Activated gamma-delta T cell treated with anti-CD3 and anti-CD28 coated beads, Interleukin-2, amount 50 U/mL, for 16 hours (primary cell): ENCODE measurements around the gene MPI.

ENCODE experiments used
- DNase-seq: peaks from one replicate; pipeline ENCODE4 v3.0.0-alpha.2; 2020; ENCODE audit warnings: low read depth

The MPI gene

GRCh38 chr15:74937272-74937589 lies 47.4 kb downstream of the MPI start:
- DNase-seq = no peak

GRCh38 chr15:74937590-74938371 lies 47.9 kb downstream of the MPI start, which contains the start of gene COX5A:
TSS of gene COX5A (minus strand) at chr15:74938073. CDS start at chr15:74938014, 59 bp downstream.
- DNase-seq = peak; percentile 87

- DNase-seq = peak; percentile 70
Observed at GRCh38 chr15:74950078-74950908, 60.5 kb downstream of the MPI start.

GRCh38 chr15:74951006-74951405 lies 61.2 kb downstream of the MPI start:
- no peak for DNase-seq
